Stimulated activated CD4-positive, alpha-beta T cell treated with anti-CD3 and anti-CD28 coated beads, TNF-alpha, amount 100 ng/mL, for 24 hours (primary cell): ENCODE measurements around the gene MFN2.

ENCODE experiments used
- DNase-seq, 3 experiments: peaks; one replicate each; pipeline ENCODE4 v3.0.0-alpha.2; 2020; ENCODE audit warnings: low read depth in 3 of 3

MFN2 gene

GRCh38 chr1:11960276-11960675 is 20.0 kb upstream of the MFN2 start:
- no peak for DNase-seq

DNA sequence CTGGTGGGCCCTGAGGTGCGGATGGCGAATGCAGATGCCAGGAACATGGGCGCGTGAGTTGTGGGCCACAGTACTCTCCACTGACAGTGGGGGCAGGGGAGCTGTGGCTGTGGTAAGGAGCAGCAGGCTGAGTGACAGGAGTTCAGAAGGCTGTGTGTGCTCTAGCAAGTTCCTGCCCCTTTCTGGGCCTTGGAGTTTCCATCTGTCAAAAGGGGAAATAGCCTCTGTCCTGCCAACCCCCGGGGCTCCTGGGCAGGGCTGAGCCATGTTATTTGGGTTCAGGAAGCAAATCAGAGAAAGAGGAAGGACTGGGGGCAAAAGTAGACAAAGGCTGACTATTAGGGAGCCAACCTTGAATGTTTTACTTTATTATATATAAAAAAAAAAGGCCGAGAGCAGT is 19.5 kb upstream of the MFN2 start:
- no peak for DNase-seq

GRCh38 chr1:11961230-11961629 is 19.0 kb upstream of the MFN2 start:
- DNase-seq, result no peak

DNA sequence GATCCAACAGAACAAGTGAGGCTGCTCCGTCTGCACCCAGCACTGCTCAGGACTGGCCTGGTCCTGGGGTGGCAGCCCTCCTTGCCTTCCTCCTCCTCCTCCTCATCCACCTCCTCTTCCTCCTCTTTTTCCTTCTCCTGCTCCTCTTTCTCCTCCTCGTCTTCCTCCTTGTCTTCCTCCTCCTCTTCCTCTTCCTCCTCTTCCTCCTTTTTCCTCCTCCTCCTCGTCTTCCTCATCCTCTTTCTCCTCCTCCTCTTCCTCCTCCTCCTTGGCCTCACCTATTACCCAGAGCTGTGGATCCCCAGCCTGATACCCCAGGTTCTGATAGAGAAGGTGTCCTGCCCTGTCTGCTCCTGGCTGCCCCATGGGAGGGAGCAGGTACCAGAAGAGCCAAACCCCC is 16.6 kb upstream of the MFN2 start:
- no peak for DNase-seq

GRCh38 chr1:11964656-11965055 is 15.6 kb upstream of the MFN2 start:
- no peak for DNase-seq

GRCh38 chr1:11967028-11967547 is 13.2 kb upstream of the MFN2 start:
- no peak for DNase-seq

- DNase-seq, result no peak
These were observed 9.6 kb upstream of the MFN2 start for GRCh38 chr1:11970441-11971185.

GRCh38 chr1:11977625-11978024 is 2.6 kb upstream of the MFN2 start:
- DNase-seq, result no peak

GRCh38 chr1:11978301-11978700 is 1.9 kb upstream of the MFN2 start:
- DNase-seq, result no peak

DNA sequence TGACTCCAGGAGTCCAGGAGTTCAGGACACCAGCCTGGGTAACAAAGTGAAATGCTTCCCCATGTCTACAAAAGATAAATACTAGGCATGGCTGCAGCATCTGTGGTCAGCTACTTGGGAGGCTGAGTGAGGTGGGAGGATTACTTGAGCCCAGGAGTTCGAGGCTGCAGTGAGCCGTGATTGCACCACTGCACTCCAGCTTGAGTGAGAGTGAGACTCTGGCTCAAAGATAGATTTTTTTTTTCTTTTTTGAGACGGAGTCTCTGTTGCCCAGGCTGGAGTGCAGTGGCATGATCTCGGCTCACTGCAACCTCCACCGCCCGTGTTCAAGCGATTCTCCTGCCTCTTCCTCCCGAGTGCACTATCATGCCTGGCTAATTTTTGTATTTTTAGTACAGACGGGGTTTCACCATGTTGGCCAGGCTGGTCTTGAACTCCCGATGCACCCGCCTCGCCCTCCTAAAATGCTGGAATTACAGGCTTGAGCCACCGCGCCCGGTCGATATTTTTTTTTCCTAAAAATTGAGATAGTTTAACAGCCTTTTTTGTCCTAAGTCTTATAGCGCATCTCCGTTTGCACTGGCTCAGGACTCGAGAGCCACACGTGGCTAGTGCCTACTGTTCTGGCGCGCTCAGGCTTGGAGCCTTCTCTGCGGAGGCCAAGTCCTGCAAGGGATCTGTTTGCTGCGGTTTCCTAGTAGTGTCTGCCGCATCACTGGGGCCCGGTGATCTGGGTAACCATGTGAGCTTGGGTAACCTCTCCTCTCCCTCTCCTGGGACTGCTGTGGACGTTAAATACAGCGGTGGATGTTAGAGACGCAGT is 1.0 kb upstream of the MFN2 start:
- no peak for DNase-seq

- no peak for DNase-seq
These were observed 380 bp downstream of the MFN2 start for GRCh38 chr1:11980676-11980972.

- no peak for DNase-seq
These were observed 1.2 kb downstream of the MFN2 start for GRCh38 chr1:11981378-11982009.

GRCh38 chr1:11982010-11982392 is 1.8 kb downstream of the MFN2 start:
- DNase-seq, result no peak

- DNase-seq, result no peak
These were observed 3.9 kb downstream of the MFN2 start for GRCh38 chr1:11984121-11984520.

DNA sequence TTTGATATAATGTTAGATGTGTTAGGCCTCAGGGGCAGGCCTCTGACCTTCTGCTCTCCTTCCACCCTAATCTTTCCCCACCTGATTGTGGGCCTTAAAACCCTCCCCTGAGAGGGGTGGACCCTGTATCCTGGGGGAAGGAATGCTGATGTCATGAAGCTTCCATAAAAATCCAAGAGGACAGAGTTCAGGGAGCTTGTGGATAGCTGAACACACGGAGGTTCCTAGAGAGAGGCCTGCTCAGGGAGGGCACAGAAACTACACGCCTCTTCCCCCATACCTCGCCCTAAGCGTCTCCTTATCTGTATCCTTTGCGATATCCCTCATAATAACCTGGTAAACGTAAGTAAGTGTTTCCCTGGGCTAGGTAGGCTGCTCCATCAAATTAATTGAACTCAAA is 4.3 kb downstream of the MFN2 start:
- no peak for DNase-seq

- DNase-seq, result no peak
These were observed 4.9 kb downstream of the MFN2 start for GRCh38 chr1:11985171-11985570.

DNA sequence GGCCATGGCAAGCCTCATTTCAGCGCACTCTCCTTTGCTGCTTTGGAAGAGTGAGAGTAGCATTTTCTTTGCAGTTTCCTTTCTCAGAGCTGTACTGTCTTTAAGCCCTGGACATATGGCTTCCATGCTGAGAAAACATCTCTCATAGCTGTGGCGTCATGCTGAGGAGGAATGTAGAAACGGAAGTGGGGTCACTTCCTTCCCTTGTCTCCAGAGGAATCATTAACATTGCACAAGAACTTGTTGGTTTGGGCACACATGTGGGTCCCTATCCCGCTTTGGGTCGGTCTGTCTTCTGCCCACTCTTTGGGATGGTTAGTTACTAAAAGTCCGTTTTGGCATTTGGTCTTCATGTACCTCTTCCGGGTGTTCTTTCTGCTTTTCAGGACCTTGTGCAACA is 5.6 kb downstream of the MFN2 start:
- no peak for DNase-seq

DNA sequence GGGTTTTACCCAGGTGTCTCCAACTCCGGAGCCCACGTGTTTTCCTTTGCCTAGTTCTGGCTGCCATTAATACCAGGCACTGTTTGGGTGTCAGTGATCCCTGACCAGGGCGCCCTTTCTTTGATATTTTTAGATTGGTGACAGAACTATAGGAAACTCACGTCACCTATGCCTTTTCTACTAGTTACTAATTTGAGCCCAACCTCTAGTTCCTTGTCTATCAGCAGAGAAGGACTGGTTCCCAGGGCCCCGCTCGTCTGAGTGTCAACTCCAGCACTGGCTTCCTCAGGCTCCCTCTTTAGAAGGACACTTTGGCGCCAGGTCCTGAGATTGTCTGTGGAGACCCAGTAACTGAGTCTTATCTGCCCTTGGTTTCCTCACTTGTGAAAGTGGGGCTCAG is 9.4 kb downstream of the MFN2 start:
- DNase-seq, result no peak

GRCh38 chr1:11990303-11991032 is 10.2 kb downstream of the MFN2 start:
- DNase-seq, result no peak

- no peak for DNase-seq
These were observed 11.9 kb downstream of the MFN2 start for GRCh38 chr1:11991969-11992676.

GRCh38 chr1:11997081-11997850 is 17.0 kb downstream of the MFN2 start:
- no peak for DNase-seq
